GM19328 (cell line): ENCODE data around the gene DCAF8L1.
"Not testable (repeated sequence)": the region's sequence is repeated elsewhere in the genome, so short reads cannot be mapped to it uniquely, and the experiment has no call there.

Experiments
- ATAC-seq: cut with Tn5 transposase; IDR thresholded peaks from one replicate; pipeline ENCODE4 v1.9.1; 2021; ENCODE audit warnings: mild to moderate bottlenecking, moderate library complexity; ENCODE audit not compliant: unreplicated experiment

The DCAF8L1 gene

GRCh38 chrX:27981349-27981748, at the start of gene DCAF8L1:
Gene DCAF8L1, minus strand, starts transcription at chrX:27981449. Its CDS starts 115 bp downstream, at chrX:27981334.
- no peak for ATAC-seq

GRCh38 chrX:28022371-28022770, 41.1 kb upstream of the DCAF8L1 start:
- no peak for ATAC-seq

- no peak for ATAC-seq
These were observed 35.6 kb upstream of the DCAF8L1 start for GRCh38 chrX:28016823-28017222.

- ATAC-seq: no peak
These were observed 34.7 kb upstream of the DCAF8L1 start for GRCh38 chrX:28015993-28016392.

GRCh38 chrX:28010875-28011274, 29.6 kb upstream of the DCAF8L1 start:
- ATAC-seq: no peak

- no peak for ATAC-seq
These were observed 17.4 kb upstream of the DCAF8L1 start for GRCh38 chrX:27998666-27999065.

GRCh38 chrX:27997622-27998021, 16.4 kb upstream of the DCAF8L1 start:
- no peak for ATAC-seq

- ATAC-seq: no peak
These were observed 14.9 kb upstream of the DCAF8L1 start for GRCh38 chrX:27996132-27996531.

GRCh38 chrX:27995611-27996010, 14.4 kb upstream of the DCAF8L1 start:
- ATAC-seq: no peak

- ATAC-seq: no peak
These were observed 6.8 kb upstream of the DCAF8L1 start for GRCh38 chrX:27987862-27988646.

GRCh38 chrX:27976934-27977333, 4.3 kb downstream of the DCAF8L1 start:
- ATAC-seq: not testable (repeated sequence)

- ATAC-seq: no peak
These were observed 5.0 kb downstream of the DCAF8L1 start for GRCh38 chrX:27976284-27976683.

GRCh38 chrX:27968878-27969277, 12.4 kb downstream of the DCAF8L1 start:
- no peak for ATAC-seq

GRCh38 chrX:27968352-27968751, 12.9 kb downstream of the DCAF8L1 start:
- no peak for ATAC-seq

- ATAC-seq: no peak
These were observed 14.3 kb downstream of the DCAF8L1 start for GRCh38 chrX:27966955-27967354.

GRCh38 chrX:27966492-27966891, 14.8 kb downstream of the DCAF8L1 start:
- ATAC-seq: no peak

- ATAC-seq: not testable (repeated sequence)
These were observed 15.9 kb downstream of the DCAF8L1 start for GRCh38 chrX:27965348-27965747.

GRCh38 chrX:27964432-27964831, 16.8 kb downstream of the DCAF8L1 start:
- no peak for ATAC-seq

GRCh38 chrX:27960410-27960809, 20.8 kb downstream of the DCAF8L1 start:
- not testable (repeated sequence) for ATAC-seq

GRCh38 chrX:27953171-27953570, 28.1 kb downstream of the DCAF8L1 start:
- ATAC-seq: no peak

GRCh38 chrX:27933361-27933760, 47.9 kb downstream of the DCAF8L1 start:
- no peak for ATAC-seq
